Measurements from ENCODE around the gene BORCS5.

DNA sequence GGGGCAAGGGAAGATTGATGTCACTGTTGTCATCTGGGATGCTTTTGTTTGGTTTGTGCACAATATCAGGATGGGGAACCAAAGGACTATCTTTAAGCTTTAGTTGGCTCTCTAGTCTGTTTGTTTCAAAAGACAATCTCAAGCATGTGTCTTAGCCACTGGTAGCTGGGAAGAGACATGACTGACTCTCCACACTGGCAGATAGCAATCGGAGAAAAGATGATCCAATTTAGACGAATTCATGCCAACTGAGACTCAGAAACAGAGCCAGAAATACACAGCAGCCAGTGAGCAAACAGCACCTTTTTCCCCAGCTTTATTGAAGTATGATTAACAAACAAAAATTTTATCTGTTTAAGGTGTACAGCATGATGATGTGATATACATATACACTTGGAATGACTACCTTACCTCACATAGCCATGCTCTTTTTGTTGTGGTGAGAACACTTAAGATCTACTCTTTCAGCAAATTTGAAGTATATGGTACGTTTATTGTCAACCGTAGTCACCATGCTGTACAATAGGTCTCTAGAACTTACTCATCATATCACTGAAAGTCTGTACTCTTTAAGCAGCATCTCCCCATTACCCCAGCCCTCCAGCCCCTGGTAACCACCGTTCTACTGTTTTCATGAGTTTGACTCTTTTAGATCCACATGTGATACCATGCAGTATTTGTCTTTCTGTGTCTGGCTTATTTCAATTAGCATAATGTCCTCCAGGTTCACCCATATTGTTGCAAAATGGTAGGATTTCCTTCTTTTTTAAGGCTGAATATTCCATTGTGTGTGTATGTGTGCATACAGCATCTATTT lies 155.2 kb downstream of the BORCS5 start:
- TF ChIP-seq, protein P1, sequence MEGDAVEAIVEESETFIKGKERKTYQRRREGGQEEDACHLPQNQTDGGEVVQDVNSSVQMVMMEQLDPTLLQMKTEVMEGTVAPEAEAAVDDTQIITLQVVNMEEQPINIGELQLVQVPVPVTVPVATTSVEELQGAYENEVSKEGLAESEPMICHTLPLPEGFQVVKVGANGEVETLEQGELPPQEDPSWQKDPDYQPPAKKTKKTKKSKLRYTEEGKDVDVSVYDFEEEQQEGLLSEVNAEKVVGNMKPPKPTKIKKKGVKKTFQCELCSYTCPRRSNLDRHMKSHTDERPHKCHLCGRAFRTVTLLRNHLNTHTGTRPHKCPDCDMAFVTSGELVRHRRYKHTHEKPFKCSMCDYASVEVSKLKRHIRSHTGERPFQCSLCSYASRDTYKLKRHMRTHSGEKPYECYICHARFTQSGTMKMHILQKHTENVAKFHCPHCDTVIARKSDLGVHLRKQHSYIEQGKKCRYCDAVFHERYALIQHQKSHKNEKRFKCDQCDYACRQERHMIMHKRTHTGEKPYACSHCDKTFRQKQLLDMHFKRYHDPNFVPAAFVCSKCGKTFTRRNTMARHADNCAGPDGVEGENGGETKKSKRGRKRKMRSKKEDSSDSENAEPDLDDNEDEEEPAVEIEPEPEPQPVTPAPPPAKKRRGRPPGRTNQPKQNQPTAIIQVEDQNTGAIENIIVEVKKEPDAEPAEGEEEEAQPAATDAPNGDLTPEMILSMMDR (IDR thresholded peaks at IDR 0.05; ENCODE audit: low read depth, low read length, poor library complexity, severe bottlenecking) = no peak
- no peak for TF ChIP-seq EZH2phosphoT487 (IDR thresholded peaks at IDR 0.05; ENCODE audit: borderline replicate concordance, low read length)
